Rectal smooth muscle tissue (tissue), 1 donor: ENCODE measurements around the gene POR.
"Not testable (repeated sequence)": the region's sequence is repeated elsewhere in the genome, so short reads cannot be mapped to it uniquely, and the experiment has no call there.

Source experiments
- H3K27ac ChIP-seq: one replicate; pipeline ENCODE4 v1.7.0; 2013; ENCODE audit warnings: low read depth, low read length, inconsistent platforms
- H3K27me3 ChIP-seq: one replicate; pipeline ENCODE4 v1.7.0; 2013; ENCODE audit warnings: low read length; ENCODE audit not compliant: control insufficient read depth, insufficient read depth
- H3K36me3 ChIP-seq: one replicate; pipeline ENCODE4 v1.7.0; 2013; ENCODE audit warnings: low read length; ENCODE audit not compliant: control insufficient read depth, insufficient read depth
- H3K4me1 ChIP-seq: one replicate; pipeline ENCODE4 v1.7.0; 2013; ENCODE audit warnings: low read length; ENCODE audit not compliant: control insufficient read depth, insufficient read depth
- H3K4me3 ChIP-seq: one replicate; pipeline ENCODE4 v1.7.0; 2013; ENCODE audit warnings: low read length
- H3K9ac ChIP-seq: one replicate; pipeline ENCODE4 v1.7.0; 2013; ENCODE audit warnings: low read length

The POR gene

GRCh38 chr7:76022026-76022780, 107.2 kb downstream of the POR start:
- Histone ChIP-seq H3K4me3 (no peak overlapping the region), H3K27me3 (no peaks in the 10 kb centered on the region), H3K27ac (no peak overlapping the region), H3K36me3 (peaks cover 9% of the 10 kb centered on the region), H3K4me1 (no peaks in the 10 kb centered on the region), H3K9ac (no peak overlapping the region)

GRCh38 chr7:76023002-76023401, 108.0 kb downstream of the POR start:
- no peak overlapping the region for H3K27ac ChIP-seq

GRCh38 chr7:76029682-76030081, 114.7 kb downstream of the POR start:
- H3K4me1 ChIP-seq, H3K4me3 ChIP-seq, H3K9ac ChIP-seq, H3K27ac ChIP-seq, H3K27me3 ChIP-seq, H3K36me3 ChIP-seq: not testable (repeated sequence)

More at GRCh38 chr7:76023002-76023401, 108.0 kb downstream of the POR start:
- Histone ChIP-seq H3K4me1 (no peaks in the 10 kb centered on the region), H3K36me3 (peaks cover 9% of the 10 kb centered on the region), H3K9ac (no peak overlapping the region), H3K4me3 (no peak overlapping the region), H3K27me3 (no peaks in the 10 kb centered on the region)

- Histone ChIP-seq H3K4me3 (no peak overlapping the region), H3K4me1 (no peaks in the 10 kb centered on the region), H3K27me3 (no peaks in the 10 kb centered on the region), H3K9ac (no peak overlapping the region), H3K27ac (no peak overlapping the region), H3K36me3 (peaks cover 2% of the 10 kb centered on the region)
Observed at GRCh38 chr7:76031964-76032363, 117.0 kb downstream of the POR start.
